ENCODE data around the gene CPNE4. TPM values are rescaled to one million over a fixed set of nuclear protein-coding genes. Genes with fewer than 3 reads are reported as not detected.

The CPNE4 gene
- total RNA-seq, 1 experiment from 2014 or later = 0.41 TPM

DNA sequence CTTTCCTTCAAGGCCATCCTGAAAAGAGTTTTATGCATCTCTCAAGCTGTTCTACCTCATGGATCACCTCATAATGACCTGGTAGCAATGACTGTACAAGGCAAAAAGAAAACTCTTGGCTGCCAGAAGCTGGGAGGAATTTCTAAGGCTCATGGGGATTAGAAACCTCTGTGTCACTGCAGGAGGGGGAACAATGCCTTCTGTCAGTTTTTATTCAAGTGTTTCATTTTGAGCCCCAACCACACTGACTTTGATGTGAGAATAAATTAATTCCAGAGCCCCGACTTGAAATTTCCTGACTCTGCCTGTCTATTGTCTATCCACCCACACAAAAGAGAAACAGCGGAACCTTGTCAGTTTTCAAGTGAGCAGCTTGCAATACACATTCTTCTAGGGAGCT is 473.3 kb downstream of the CPNE4 start:
- no peak for DNase-seq
- BruUV-seq (replicated peaks) = no TSS peak
- ChIA-PET CTCF (no interaction called here), POLR2A (no interaction called here)
- intact Hi-C loops (cut with micrococcal nuclease; ENCODE audit: unreplicated experiment) = no loop called here
- H3K36me3 Mint-ChIP-seq (ENCODE audit: insufficient read depth, unreplicated experiment) = no peaks in the 10 kb centered on the region
- H3K27ac Mint-ChIP-seq (ENCODE audit: unreplicated experiment) = no peak overlapping the region
- H3K9me3 ChIP-seq = no peaks in the 10 kb centered on the region
- H3K9me3 Mint-ChIP-seq (ENCODE audit: unreplicated experiment) = no peaks in the 10 kb centered on the region
- TF ChIP-seq, protein P1, sequence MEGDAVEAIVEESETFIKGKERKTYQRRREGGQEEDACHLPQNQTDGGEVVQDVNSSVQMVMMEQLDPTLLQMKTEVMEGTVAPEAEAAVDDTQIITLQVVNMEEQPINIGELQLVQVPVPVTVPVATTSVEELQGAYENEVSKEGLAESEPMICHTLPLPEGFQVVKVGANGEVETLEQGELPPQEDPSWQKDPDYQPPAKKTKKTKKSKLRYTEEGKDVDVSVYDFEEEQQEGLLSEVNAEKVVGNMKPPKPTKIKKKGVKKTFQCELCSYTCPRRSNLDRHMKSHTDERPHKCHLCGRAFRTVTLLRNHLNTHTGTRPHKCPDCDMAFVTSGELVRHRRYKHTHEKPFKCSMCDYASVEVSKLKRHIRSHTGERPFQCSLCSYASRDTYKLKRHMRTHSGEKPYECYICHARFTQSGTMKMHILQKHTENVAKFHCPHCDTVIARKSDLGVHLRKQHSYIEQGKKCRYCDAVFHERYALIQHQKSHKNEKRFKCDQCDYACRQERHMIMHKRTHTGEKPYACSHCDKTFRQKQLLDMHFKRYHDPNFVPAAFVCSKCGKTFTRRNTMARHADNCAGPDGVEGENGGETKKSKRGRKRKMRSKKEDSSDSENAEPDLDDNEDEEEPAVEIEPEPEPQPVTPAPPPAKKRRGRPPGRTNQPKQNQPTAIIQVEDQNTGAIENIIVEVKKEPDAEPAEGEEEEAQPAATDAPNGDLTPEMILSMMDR (IDR thresholded peaks at IDR 0.05; ENCODE audit: insufficient read depth in 1 of 2, low read depth in 1 of 2, low read length in 1 of 2, severe bottlenecking in 1 of 2, unreplicated experiment in 1 of 2) = no peak
- no peak overlapping the region for H3K4me3 ChIP-seq (ENCODE audit: low read depth, low read length)
- no peaks in the 10 kb centered on the region for H3K4me1 Mint-ChIP-seq (ENCODE audit: low read depth, unreplicated experiment)
- no peaks in the 10 kb centered on the region for H3K36me3 ChIP-seq (ENCODE audit: control insufficient read depth, insufficient read depth, low read length)
- no peak overlapping the region for H3K4me3 Mint-ChIP-seq (ENCODE audit: unreplicated experiment)
- H3K27me3 ChIP-seq (replicated peaks; ENCODE audit: control insufficient read depth, insufficient read depth, low read length) = no peaks in the 10 kb centered on the region
- H3K27me3 Mint-ChIP-seq (ENCODE audit: insufficient read depth, unreplicated experiment) = peaks cover 11% of the 10 kb centered on the region
- no peaks in the 10 kb centered on the region for H3K4me1 ChIP-seq

DNA sequence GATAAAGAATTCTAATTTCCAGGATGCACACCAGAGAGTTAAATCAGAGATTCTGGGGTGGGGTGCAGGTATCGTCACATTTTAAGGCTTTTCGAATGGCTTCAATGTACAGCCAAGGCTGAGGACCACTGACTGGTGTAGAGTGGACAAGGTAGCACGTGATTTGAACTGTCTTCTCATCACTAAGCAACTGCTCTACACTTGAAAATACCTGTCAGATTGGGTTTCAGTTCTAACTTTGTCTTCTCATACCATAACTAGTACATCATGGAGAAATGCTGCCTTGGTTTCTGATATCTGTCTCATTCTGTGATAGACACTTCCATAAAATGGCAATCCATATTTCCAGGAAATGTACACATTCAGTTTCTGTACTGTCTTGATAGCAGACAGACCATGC is 474.0 kb downstream of the CPNE4 start:
- no peaks in the 10 kb centered on the region for H3K4me1 Mint-ChIP-seq (ENCODE audit: low read depth, unreplicated experiment)
- H3K27me3 ChIP-seq (replicated peaks; ENCODE audit: control insufficient read depth, insufficient read depth, low read length) = no peaks in the 10 kb centered on the region
- TF ChIP-seq, protein P1 (IDR thresholded peaks at IDR 0.05; ENCODE audit: insufficient read depth in 1 of 2, low read depth in 1 of 2, low read length in 1 of 2, severe bottlenecking in 1 of 2, unreplicated experiment in 1 of 2) = no peak
- no peaks in the 10 kb centered on the region for H3K36me3 Mint-ChIP-seq (ENCODE audit: insufficient read depth, unreplicated experiment)
- H3K4me1 ChIP-seq = no peaks in the 10 kb centered on the region
- POLR2A ChIA-PET = no interaction called here
- H3K9me3 ChIP-seq = no peaks in the 10 kb centered on the region
- CTCF ChIA-PET = no interaction called here
- no peaks in the 10 kb centered on the region for H3K9me3 Mint-ChIP-seq (ENCODE audit: unreplicated experiment)
- no peak overlapping the region for H3K27ac Mint-ChIP-seq (ENCODE audit: unreplicated experiment)
- no peak overlapping the region for H3K4me3 Mint-ChIP-seq (ENCODE audit: unreplicated experiment)
- BruUV-seq (replicated peaks) = no TSS peak
- no peaks in the 10 kb centered on the region for H3K36me3 ChIP-seq (ENCODE audit: control insufficient read depth, insufficient read depth, low read length)
- intact Hi-C loops (cut with micrococcal nuclease; ENCODE audit: unreplicated experiment) = no loop called here
- no peak overlapping the region for H3K4me3 ChIP-seq (ENCODE audit: low read depth, low read length)
- H3K27me3 Mint-ChIP-seq (ENCODE audit: insufficient read depth, unreplicated experiment) = peaks cover 11% of the 10 kb centered on the region
- DNase-seq = no peak

DNA sequence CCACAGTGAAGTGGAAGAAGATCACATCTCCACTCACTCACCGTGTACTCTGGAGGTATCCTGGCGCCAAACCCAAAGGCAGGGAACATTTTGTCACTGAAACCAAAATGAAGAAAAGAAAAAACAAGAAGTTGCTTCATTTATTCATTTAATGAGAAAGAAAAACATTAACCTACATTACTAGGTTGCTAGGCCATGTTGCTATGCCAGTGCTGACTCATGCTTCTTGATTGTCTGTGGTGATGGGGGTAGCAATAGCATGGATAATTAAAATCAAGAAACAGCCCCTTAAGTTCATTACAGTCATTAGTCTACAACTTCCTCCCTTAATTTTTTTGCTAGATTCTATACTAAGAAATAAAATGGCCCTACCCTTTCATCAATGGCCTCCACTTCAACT is 479.4 kb downstream of the CPNE4 start:
- ChIA-PET CTCF (no interaction called here), POLR2A (no interaction called here)
- Mint-ChIP-seq H3K27me3 (ENCODE audit: insufficient read depth, unreplicated experiment) (peaks cover 8% of the 10 kb centered on the region), H3K4me1 (ENCODE audit: low read depth, unreplicated experiment) (no peaks in the 10 kb centered on the region), H3K27ac (ENCODE audit: unreplicated experiment) (no peak overlapping the region), H3K4me3 (ENCODE audit: unreplicated experiment) (no peak overlapping the region), H3K36me3 (ENCODE audit: insufficient read depth, unreplicated experiment) (no peaks in the 10 kb centered on the region), H3K9me3 (ENCODE audit: unreplicated experiment) (no peaks in the 10 kb centered on the region)
- no peak overlapping the region for H3K4me3 ChIP-seq (ENCODE audit: low read depth, low read length)
- no TSS peak for BruUV-seq (replicated peaks)
- no peaks in the 10 kb centered on the region for H3K27me3 ChIP-seq (replicated peaks; ENCODE audit: control insufficient read depth, insufficient read depth, low read length)
- no peaks in the 10 kb centered on the region for H3K36me3 ChIP-seq (ENCODE audit: control insufficient read depth, insufficient read depth, low read length)
- H3K4me1 ChIP-seq = no peaks in the 10 kb centered on the region
- TF ChIP-seq, protein P1 (IDR thresholded peaks at IDR 0.05; ENCODE audit: insufficient read depth in 1 of 2, low read depth in 1 of 2, low read length in 1 of 2, severe bottlenecking in 1 of 2, unreplicated experiment in 1 of 2) = no peak
- H3K9me3 ChIP-seq = no peaks in the 10 kb centered on the region
- intact Hi-C loops (cut with micrococcal nuclease; ENCODE audit: unreplicated experiment) = no loop called here
- no peak for DNase-seq
